GM23338 (cell line): ENCODE data around the gene PLIN5. TPM values are rescaled to one million over a fixed set of nuclear protein-coding genes. Genes with fewer than 3 reads are reported as not detected.
A peak's percentile ranks its signal among the peaks of the same experiment; 100 is the strongest.

Experiments
- ATAC-seq: fragments of 200-7000 bp; cut with Tn5 transposase; 3 replicates; pipeline ENCODE4 v1.9.1; 2020
- DNase-seq: peaks from one replicate; pipeline ENCODE4 v3.0.0-alpha.2; 2015; ENCODE audit warnings: low spot score
- H2AFZ ChIP-seq: fragments of 200-600 bp; sonication (generic); 2 replicates; pipeline ENCODE4 v1.8.0; 2016; ENCODE audit warnings: antibody characterized with exemption, mild to moderate bottlenecking, moderate library complexity
- H3F3A ChIP-seq: fragments of 200-600 bp; sonication (generic); replicated peaks from 2 replicates; pipeline ENCODE4 v1.8.0; 2017; ENCODE audit warnings: antibody characterized with exemption, mixed run types, low read depth
- H3K27ac ChIP-seq: fragments of 200-600 bp; sonication (generic); 2 replicates; pipeline ENCODE4 v1.6.1; 2016; ENCODE audit warnings: low read depth
- H3K27me3 ChIP-seq: fragments of 200-600 bp; sonication (generic); 2 replicates; pipeline ENCODE4 v1.8.0; 2016; ENCODE audit warnings: mild to moderate bottlenecking, mixed run types, moderate library complexity; ENCODE audit not compliant: insufficient read depth
- H3K36me3 ChIP-seq: fragments of 200-600 bp; sonication (generic); 2 replicates; pipeline ENCODE4 v1.8.0; 2016; ENCODE audit warnings: mild to moderate bottlenecking; ENCODE audit not compliant: insufficient read depth
- H3K4me1 ChIP-seq: fragments of 200-600 bp; sonication (generic); 2 replicates; pipeline ENCODE4 v1.8.0; 2016; ENCODE audit warnings: mild to moderate bottlenecking, moderate library complexity; ENCODE audit not compliant: insufficient read depth
- H3K4me2 ChIP-seq: fragments of 200-600 bp; sonication (generic); 2 replicates; pipeline ENCODE4 v1.7.1; 2017; ENCODE audit warnings: mixed run types
- H3K4me3 ChIP-seq: fragments of 200-600 bp; sonication (generic); 2 replicates; pipeline ENCODE4 v1.6.1; 2016; ENCODE audit warnings: mixed run types
- H3K79me2 ChIP-seq: fragments of 200-600 bp; sonication (generic); replicated peaks from 2 replicates; pipeline ENCODE4 v1.8.0; 2017; ENCODE audit warnings: mild to moderate bottlenecking; ENCODE audit not compliant: insufficient read depth
- H3K9me2 ChIP-seq: fragments of 200-600 bp; sonication (generic); 2 replicates; pipeline ENCODE4 v1.8.0; 2017; ENCODE audit not compliant: insufficient read depth
- H4K20me1 ChIP-seq: fragments of 200-600 bp; sonication (generic); replicated peaks from 2 replicates; pipeline ENCODE4 v1.8.0; 2017; ENCODE audit warnings: mild to moderate bottlenecking; ENCODE audit not compliant: insufficient read depth
- H3K27ac Mint-ChIP-seq: 2 replicates; pipeline ENCODE4 v1.8.0; 2020; ENCODE audit warnings: inconsistent platforms, mild to moderate bottlenecking, moderate library complexity, mixed read lengths
- H3K27me3 Mint-ChIP-seq: 3 replicates; pipeline ENCODE4 v1.8.0; 2022; ENCODE audit warnings: low read depth, mild to moderate bottlenecking, moderate library complexity, mixed read lengths, inconsistent platforms; ENCODE audit not compliant: insufficient read depth, poor library complexity
- H3K36me3 Mint-ChIP-seq: 3 replicates; pipeline ENCODE4 v1.8.0; 2021; ENCODE audit warnings: low read depth, mild to moderate bottlenecking, inconsistent platforms, moderate library complexity, mixed read lengths
- H3K4me1 Mint-ChIP-seq: 3 replicates; pipeline ENCODE4 v1.8.0; 2020; ENCODE audit warnings: mild to moderate bottlenecking, inconsistent platforms, mixed read lengths
- H3K4me3 Mint-ChIP-seq: 3 replicates; pipeline ENCODE4 v1.8.0; 2021; ENCODE audit warnings: moderate library complexity, mild to moderate bottlenecking, inconsistent platforms, mixed read lengths
- H3K9me3 Mint-ChIP-seq: 3 replicates; pipeline ENCODE4 v1.8.0; 2020; ENCODE audit warnings: moderate library complexity, mild to moderate bottlenecking, inconsistent platforms, mixed read lengths
- CREB1 ChIP-seq: fragments of 250-450 bp; sonication (Bioruptor Pico); IDR thresholded peaks from 2 replicates; pipeline ENCODE4 v1.5.0; 2020; ENCODE audit warnings: low read depth, mild to moderate bottlenecking, moderate library complexity
- EZH2 ChIP-seq: fragments of 200-600 bp; sonication (generic); IDR thresholded peaks from one replicate; pipeline ENCODE4 v1.8.0; 2017; ENCODE audit warnings: antibody characterized with exemption, mild to moderate bottlenecking, low read depth; ENCODE audit not compliant: unreplicated experiment
- JUNB ChIP-seq: IDR thresholded peaks from one replicate; pipeline ENCODE4 v1.6.1; 2016; ENCODE audit warnings: antibody characterized with exemption; ENCODE audit not compliant: unreplicated experiment
- NANOG ChIP-seq: IDR thresholded peaks from 2 replicates; pipeline ENCODE4 v1.6.1; 2016; ENCODE audit warnings: antibody characterized with exemption, borderline replicate concordance
- POLR2AphosphoS5 ChIP-seq: IDR thresholded peaks from 2 replicates; pipeline ENCODE4 v1.6.1; 2016; ENCODE audit warnings: antibody characterized with exemption, low read depth
- polyA plus RNA-seq: library from polyadenylated mRNA; unstranded; fragments of >200 nt; fragmentation: Nextera tagmentation; extraction: Ambion mirVana; gene quantifications from 2 replicates; pipeline ENCODE4 v1.2.1, GENCODE V29; 2016
- total RNA-seq: library from RNA; depleted of rRNA; stranded (reverse); fragments of >200 nt; shearing (Covaris generic); gene quantifications from 2 replicates; pipeline ENCODE4 v1.2.3, GENCODE V29; 2014
- TF ChIP-seq, protein P1 (sequence below), 2 experiments: fragments of 200-600 bp in 1 of 2; sonication (generic) in 1 of 2; conservative IDR thresholded peaks; 2 replicates each; pipeline versions ENCODE4 v1.5.1 to v1.6.1; 2016 to 2017; ENCODE audit warnings: antibody characterized with exemption in 2 of 2, low read depth in 2 of 2, mild to moderate bottlenecking in 2 of 2, moderate library complexity in 1 of 2

Gene PLIN5
- total and polyA plus RNA-seq, 2 experiments from 2014 or later, result 1.9 to 3.5 TPM

GRCh38 chr19:4547303-4548237 lies 12.5 kb upstream of the PLIN5 start:
- Mint-ChIP-seq H3K27me3 (peaks cover 13% of the 10 kb centered on the region), H3K4me1 (no peaks in the 10 kb centered on the region), H3K27ac (no peak overlapping the region), H3K9me3 (no peaks in the 10 kb centered on the region), H3K36me3 (peaks cover 32% of the 10 kb centered on the region), H3K4me3 (no peak overlapping the region)
- ATAC-seq (peak; percentile 45; the same call in 2 of the 3 replicates), DNase-seq (no peak)
- Histone ChIP-seq H3K9me2 (no peaks in the 10 kb centered on the region), H3K36me3 (no peaks in the 10 kb centered on the region; the same call in 1 of the 2 replicates), H2AFZ (no peak overlapping the region), H3K4me3 (no peak overlapping the region), H3K27ac (no peak overlapping the region), H3K4me2 (no peak overlapping the region), H3K4me1 (no peaks in the 10 kb centered on the region), H4K20me1 (no peaks in the 10 kb centered on the region), H3K79me2 (no peaks in the 10 kb centered on the region), H3F3A (no peaks in the 10 kb centered on the region), H3K27me3 (no peaks in the 10 kb centered on the region)
- TF ChIP-seq, protein P1, sequence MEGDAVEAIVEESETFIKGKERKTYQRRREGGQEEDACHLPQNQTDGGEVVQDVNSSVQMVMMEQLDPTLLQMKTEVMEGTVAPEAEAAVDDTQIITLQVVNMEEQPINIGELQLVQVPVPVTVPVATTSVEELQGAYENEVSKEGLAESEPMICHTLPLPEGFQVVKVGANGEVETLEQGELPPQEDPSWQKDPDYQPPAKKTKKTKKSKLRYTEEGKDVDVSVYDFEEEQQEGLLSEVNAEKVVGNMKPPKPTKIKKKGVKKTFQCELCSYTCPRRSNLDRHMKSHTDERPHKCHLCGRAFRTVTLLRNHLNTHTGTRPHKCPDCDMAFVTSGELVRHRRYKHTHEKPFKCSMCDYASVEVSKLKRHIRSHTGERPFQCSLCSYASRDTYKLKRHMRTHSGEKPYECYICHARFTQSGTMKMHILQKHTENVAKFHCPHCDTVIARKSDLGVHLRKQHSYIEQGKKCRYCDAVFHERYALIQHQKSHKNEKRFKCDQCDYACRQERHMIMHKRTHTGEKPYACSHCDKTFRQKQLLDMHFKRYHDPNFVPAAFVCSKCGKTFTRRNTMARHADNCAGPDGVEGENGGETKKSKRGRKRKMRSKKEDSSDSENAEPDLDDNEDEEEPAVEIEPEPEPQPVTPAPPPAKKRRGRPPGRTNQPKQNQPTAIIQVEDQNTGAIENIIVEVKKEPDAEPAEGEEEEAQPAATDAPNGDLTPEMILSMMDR (conservative IDR thresholded peaks at IDR 0.05; ENCODE audit: low read depth in 2 of 2), result peak; percentile 37 to 56
- TF ChIP-seq EZH2, result no peak
- TF ChIP-seq JUNB, result no peak

- H3K4me1 ChIP-seq, result no peaks in the 10 kb centered on the region; the same call in 1 of the 2 replicates
- no peak overlapping the region for H3K4me3 Mint-ChIP-seq
- no peak overlapping the region for H2AFZ ChIP-seq
- no peak for ATAC-seq
- no peaks in the 10 kb centered on the region for H3K79me2 ChIP-seq
- H3K36me3 Mint-ChIP-seq, result peaks cover 11% of the 10 kb centered on the region
- H3K36me3 ChIP-seq, result no peaks in the 10 kb centered on the region
- H3K27ac Mint-ChIP-seq, result no peak overlapping the region
- no peak overlapping the region for H3K27ac ChIP-seq
- no peak for DNase-seq
- H3K9me3 Mint-ChIP-seq, result peaks cover 6% of the 10 kb centered on the region; the same call in 1 of the 3 replicates
- H3K4me1 Mint-ChIP-seq, result peaks cover 10% of the 10 kb centered on the region
- H3K9me2 ChIP-seq, result no peaks in the 10 kb centered on the region
- H3K4me3 ChIP-seq, result no peak overlapping the region
- H3K27me3 Mint-ChIP-seq, result peaks cover 10% of the 10 kb centered on the region
- no peak for TF ChIP-seq POLR2AphosphoS5
- TF ChIP-seq EZH2, result no peak
- TF ChIP-seq NANOG, result no peak
- TF ChIP-seq CREB1, result no peak
- no peak for TF ChIP-seq JUNB
- no peaks in the 10 kb centered on the region for H4K20me1 ChIP-seq
- H3K4me2 ChIP-seq, result no peak overlapping the region
- H3K27me3 ChIP-seq, result no peaks in the 10 kb centered on the region
- no peaks in the 10 kb centered on the region for H3F3A ChIP-seq
Measured at GRCh38 chr19:4543842-4544647, 9.0 kb upstream of the PLIN5 start.
